ENCODE results near the gene PREX1. TPM values are rescaled to one million over a fixed set of nuclear protein-coding genes. Genes with fewer than 3 reads are reported as not detected.

PREX1 gene
- total RNA-seq, 1 experiment from 2014 or later, result 34.3 TPM

GRCh38 chr20:48732081-48732829 is 95.5 kb downstream of the PREX1 start:
- H3K36me3 ChIP-seq, result peaks cover 21% of the 10 kb centered on the region
- no peak for DNase-seq (ENCODE audit: low read depth in 1 of 2, low spot score in 2 of 2)

GRCh38 chr20:48731536-48731935 is 96.3 kb downstream of the PREX1 start:
- peaks cover 17% of the 10 kb centered on the region for H3K4me1 ChIP-seq (replicated peaks)
- H3K36me3 ChIP-seq, result peaks cover 21% of the 10 kb centered on the region
- no peaks in the 10 kb centered on the region for H3K9me3 ChIP-seq (replicated peaks)
- no peak for DNase-seq (ENCODE audit: low read depth in 1 of 2, low spot score in 2 of 2)
- no peaks in the 10 kb centered on the region for H3K27me3 ChIP-seq (replicated peaks)
- no peak overlapping the region for H3K27ac ChIP-seq
- H3K4me3 ChIP-seq, result no peak overlapping the region

More at GRCh38 chr20:48732081-48732829, 95.5 kb downstream of the PREX1 start:
- H3K9me3 ChIP-seq (replicated peaks), result no peaks in the 10 kb centered on the region
- no peak overlapping the region for H3K27ac ChIP-seq
- H3K4me3 ChIP-seq, result no peak overlapping the region
- peaks cover 17% of the 10 kb centered on the region for H3K4me1 ChIP-seq (replicated peaks)
- H3K27me3 ChIP-seq (replicated peaks), result no peaks in the 10 kb centered on the region

DNA sequence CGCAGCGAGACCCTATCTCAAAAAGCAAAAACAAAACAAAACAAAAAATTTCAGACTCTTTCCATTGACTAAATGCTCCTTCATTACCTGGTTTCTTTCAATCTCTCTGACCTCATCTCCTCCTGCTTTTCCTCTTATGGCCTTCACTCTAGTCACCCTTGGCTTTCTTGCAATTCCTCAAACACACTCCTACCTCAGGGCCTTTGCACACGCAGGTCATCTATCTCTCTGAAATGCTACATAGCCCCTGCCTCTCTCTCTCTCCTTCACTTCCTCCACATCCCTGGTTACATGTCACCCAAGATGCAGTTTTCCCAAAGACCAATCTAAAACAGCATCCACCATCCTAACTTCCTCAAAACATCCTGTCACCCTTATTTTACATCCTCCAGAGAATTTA is 96.8 kb downstream of the PREX1 start:
- Histone ChIP-seq H3K4me3 (no peak overlapping the region), H3K9me3 (replicated peaks) (no peaks in the 10 kb centered on the region), H3K4me1 (replicated peaks) (peaks cover 17% of the 10 kb centered on the region), H3K27me3 (replicated peaks) (no peaks in the 10 kb centered on the region), H3K36me3 (peaks cover 19% of the 10 kb centered on the region), H3K27ac (no peak overlapping the region)
- no peak for DNase-seq (ENCODE audit: low read depth in 1 of 2, low spot score in 2 of 2)

GRCh38 chr20:48729538-48729937 is 98.3 kb downstream of the PREX1 start:
- no peaks in the 10 kb centered on the region for H3K27me3 ChIP-seq (replicated peaks)
- no peak for DNase-seq (ENCODE audit: low read depth in 1 of 2, low spot score in 2 of 2)

DNA sequence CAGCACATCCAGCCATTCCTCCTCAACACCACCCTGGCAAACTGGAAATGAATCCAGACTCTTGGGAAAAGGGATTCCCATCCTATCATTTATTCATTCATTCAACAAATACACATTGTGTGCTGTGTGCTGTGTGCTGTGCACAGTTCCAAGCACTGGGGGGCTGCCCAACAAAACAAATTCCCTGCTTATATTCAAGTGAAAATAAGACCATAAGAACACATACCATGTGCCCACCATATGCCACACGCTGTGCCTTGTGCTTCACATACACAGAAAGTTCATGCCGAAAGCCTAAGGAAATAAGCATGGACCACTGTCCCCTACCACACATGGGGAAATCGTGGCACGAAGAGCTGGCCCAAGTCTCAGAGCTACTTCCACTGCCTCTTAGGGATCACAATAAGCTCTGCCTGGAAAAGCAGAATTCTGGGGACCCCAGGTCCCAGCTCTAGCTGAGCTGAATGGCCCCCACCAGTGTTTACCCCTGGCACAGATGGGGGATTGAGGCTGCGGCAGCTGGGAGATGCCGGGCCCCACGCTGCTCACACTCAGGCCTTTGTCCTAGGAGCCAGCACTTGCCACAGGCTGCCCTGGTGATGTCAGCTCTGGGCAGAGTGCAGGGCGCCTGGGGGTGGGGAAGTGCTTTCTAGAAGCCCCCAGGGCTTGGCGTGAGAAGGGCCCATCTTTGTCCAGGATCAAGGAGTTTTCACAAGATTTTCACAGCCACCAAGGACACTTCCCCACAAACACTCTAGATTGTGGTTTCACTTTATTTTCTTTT is 99.6 kb downstream of the PREX1 start:
- no peak overlapping the region for H3K27ac ChIP-seq
- peaks cover 16% of the 10 kb centered on the region for H3K36me3 ChIP-seq
- H3K4me1 ChIP-seq (replicated peaks), result peaks cover 14% of the 10 kb centered on the region
- no peak overlapping the region for H3K4me3 ChIP-seq
- peak in 1 of 2 experiments; percentile 52 for DNase-seq (ENCODE audit: low read depth in 1 of 2, low spot score in 2 of 2)
- H3K27me3 ChIP-seq (replicated peaks), result no peaks in the 10 kb centered on the region
- H3K9me3 ChIP-seq (replicated peaks), result no peaks in the 10 kb centered on the region

More at GRCh38 chr20:48729538-48729937, 98.3 kb downstream of the PREX1 start:
- Histone ChIP-seq H3K4me3 (no peak overlapping the region), H3K9me3 (replicated peaks) (no peaks in the 10 kb centered on the region), H3K4me1 (replicated peaks) (peaks cover 17% of the 10 kb centered on the region), H3K36me3 (peaks cover 25% of the 10 kb centered on the region), H3K27ac (no peak overlapping the region)

GRCh38 chr20:48727226-48727625 is 100.6 kb downstream of the PREX1 start:
- DNase-seq (ENCODE audit: low read depth in 1 of 2, low spot score in 2 of 2), result no peak
- no peak overlapping the region for H3K27ac ChIP-seq
- peaks cover 21% of the 10 kb centered on the region for H3K4me1 ChIP-seq (replicated peaks)
- no peaks in the 10 kb centered on the region for H3K9me3 ChIP-seq (replicated peaks)
- no peak overlapping the region for H3K4me3 ChIP-seq
- H3K36me3 ChIP-seq, result peaks cover 17% of the 10 kb centered on the region
- no peaks in the 10 kb centered on the region for H3K27me3 ChIP-seq (replicated peaks)

- DNase-seq (ENCODE audit: low read depth in 1 of 2, low spot score in 2 of 2), result no peak
These were observed 102.2 kb downstream of the PREX1 start for GRCh38 chr20:48725555-48725991.

GRCh38 chr20:48724891-48725554 is 102.8 kb downstream of the PREX1 start:
- no peaks in the 10 kb centered on the region for H3K27me3 ChIP-seq (replicated peaks)
- no peak overlapping the region for H3K4me3 ChIP-seq
- H3K9me3 ChIP-seq (replicated peaks), result no peaks in the 10 kb centered on the region
- peaks cover 11% of the 10 kb centered on the region for H3K36me3 ChIP-seq
- H3K27ac ChIP-seq, result no peak overlapping the region
- H3K4me1 ChIP-seq (replicated peaks), result peaks cover 33% of the 10 kb centered on the region
- DNase-seq (ENCODE audit: low read depth in 1 of 2, low spot score in 2 of 2), result no peak

More at GRCh38 chr20:48725555-48725991, 102.2 kb downstream of the PREX1 start:
- H3K4me1 ChIP-seq (replicated peaks), result peaks cover 29% of the 10 kb centered on the region
- peaks cover 11% of the 10 kb centered on the region for H3K36me3 ChIP-seq
- no peak overlapping the region for H3K27ac ChIP-seq
- no peak overlapping the region for H3K4me3 ChIP-seq
- H3K9me3 ChIP-seq (replicated peaks), result no peaks in the 10 kb centered on the region
- H3K27me3 ChIP-seq (replicated peaks), result no peaks in the 10 kb centered on the region

GRCh38 chr20:48724382-48724781 is 103.4 kb downstream of the PREX1 start:
- H3K27me3 ChIP-seq (replicated peaks), result no peaks in the 10 kb centered on the region

GRCh38 chr20:48723308-48724264 is 104.2 kb downstream of the PREX1 start:
- no peak for DNase-seq (ENCODE audit: low read depth in 1 of 2, low spot score in 2 of 2)
- peaks cover 28% of the 10 kb centered on the region for H3K4me1 ChIP-seq (replicated peaks)
- no peaks in the 10 kb centered on the region for H3K9me3 ChIP-seq (replicated peaks)
- peaks cover 11% of the 10 kb centered on the region for H3K36me3 ChIP-seq
- H3K27me3 ChIP-seq (replicated peaks), result no peaks in the 10 kb centered on the region
- no peak overlapping the region for H3K4me3 ChIP-seq
- H3K27ac ChIP-seq, result peak overlapping the region; percentile 46; the same call in 1 of the 2 replicates

More at GRCh38 chr20:48724382-48724781, 103.4 kb downstream of the PREX1 start:
- no peak for DNase-seq (ENCODE audit: low read depth in 1 of 2, low spot score in 2 of 2)
- Histone ChIP-seq H3K9me3 (replicated peaks) (no peaks in the 10 kb centered on the region), H3K36me3 (peaks cover 11% of the 10 kb centered on the region), H3K27ac (no peak overlapping the region), H3K4me3 (no peak overlapping the region), H3K4me1 (replicated peaks) (peaks cover 33% of the 10 kb centered on the region)

GRCh38 chr20:48722737-48723191 is 105.0 kb downstream of the PREX1 start:
- peaks cover 11% of the 10 kb centered on the region for H3K36me3 ChIP-seq
- H3K9me3 ChIP-seq (replicated peaks), result no peaks in the 10 kb centered on the region
- H3K4me3 ChIP-seq, result no peak overlapping the region
- peak overlapping the region; percentile 46; the same call in 1 of the 2 replicates for H3K27ac ChIP-seq
- H3K27me3 ChIP-seq (replicated peaks), result no peaks in the 10 kb centered on the region
- peak in 1 of 2 experiments; percentile 13 for DNase-seq (ENCODE audit: low read depth in 1 of 2, low spot score in 2 of 2)
- H3K4me1 ChIP-seq (replicated peaks), result peaks cover 24% of the 10 kb centered on the region

DNA sequence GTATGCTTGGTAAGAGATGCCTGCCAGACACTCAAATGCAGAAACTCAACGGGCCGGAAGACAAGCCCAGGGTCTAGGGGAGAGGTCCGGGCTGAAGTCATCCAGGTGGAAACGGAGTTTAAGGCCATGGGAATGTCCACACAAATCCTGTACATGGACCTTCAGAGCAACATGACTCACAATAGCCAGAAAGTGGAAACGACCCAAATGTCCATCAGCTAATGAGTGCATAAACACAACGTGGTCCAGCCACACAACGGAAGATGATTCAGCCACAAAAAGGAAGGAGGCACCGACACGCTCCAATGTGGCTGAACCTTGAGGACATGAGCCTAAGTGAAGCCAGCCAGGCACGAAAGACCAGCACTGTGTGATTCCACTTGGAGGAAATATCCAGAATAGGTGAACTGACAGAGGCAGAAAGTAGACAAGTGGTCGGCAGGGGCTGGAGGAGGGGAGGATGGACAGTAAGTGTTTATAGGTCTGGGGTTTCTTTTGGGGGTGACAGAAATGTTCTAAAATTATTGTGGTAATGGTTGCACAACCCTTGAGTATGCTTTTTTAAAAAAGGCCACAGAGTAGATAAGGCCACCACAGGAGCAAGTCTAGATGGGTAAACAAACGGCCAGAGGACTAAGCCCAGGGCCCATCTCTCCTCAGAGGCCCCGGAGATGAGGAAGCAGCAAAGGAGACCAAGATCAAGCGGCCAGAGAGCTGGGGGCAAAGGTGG is 105.6 kb downstream of the PREX1 start:
- H3K27ac ChIP-seq, result no peak overlapping the region
- no peak overlapping the region for H3K4me3 ChIP-seq
- H3K4me1 ChIP-seq (replicated peaks), result peaks cover 24% of the 10 kb centered on the region
- no peaks in the 10 kb centered on the region for H3K9me3 ChIP-seq (replicated peaks)
- no peak for DNase-seq (ENCODE audit: low read depth in 1 of 2, low spot score in 2 of 2)
- H3K36me3 ChIP-seq, result peaks cover 11% of the 10 kb centered on the region
- no peaks in the 10 kb centered on the region for H3K27me3 ChIP-seq (replicated peaks)

All from SJSA1 (cell line).